PC-9 (cell line): ENCODE data around the gene WAS. TPM values are rescaled to one million over a fixed set of nuclear protein-coding genes. Genes with fewer than 3 reads are reported as not detected.

Experiments
- BruUV-seq: library from RNA; stranded (reverse); fragments of 400-500 nt; replicated peaks from 2 replicates; lab custom pipeline; 2021; lab: Mats Ljungman, UMichigan
- CTCF ChIA-PET: fragments of 300-600 bp; sonication (Branson Sonifier 250); formaldehyde crosslinking; loops from one replicate; lab custom pipeline; 2022; ENCODE audit warnings: antibody characterized with exemption; lab: Charles Lee
- POLR2A ChIA-PET: fragments of 300-600 bp; sonication (Branson Sonifier 250); formaldehyde crosslinking; loops from one replicate; lab custom pipeline; 2022; ENCODE audit warnings: antibody characterized with exemption; ENCODE audit not compliant: unreplicated experiment; lab: Charles Lee
- DNase-seq, 2 experiments: peaks; one replicate each; pipeline versions ENCODE4 v3.0.0 to v3.0.0-alpha.2; 2015 to 2022; ENCODE audit warnings: mixed read lengths in 1 of 2
- H2AFZ ChIP-seq: fragments of 200-600 bp; sonication (generic); 2 replicates; pipeline ENCODE4 v1.8.1; 2017; ENCODE audit warnings: antibody characterized with exemption
- H3F3A ChIP-seq: fragments of 200-600 bp; sonication (generic); 2 replicates; pipeline ENCODE4 v1.8.1; 2017; ENCODE audit warnings: antibody characterized with exemption, mild to moderate bottlenecking, low read depth; ENCODE audit not compliant: insufficient read depth
- H3K27ac ChIP-seq: fragments of 200-600 bp; sonication (generic); 2 replicates; pipeline ENCODE4 v1.6.1; 2016; ENCODE audit warnings: mixed run types
- H3K27me3 ChIP-seq: fragments of 200-600 bp; sonication (generic); 2 replicates; pipeline ENCODE4 v1.6.1; 2016; ENCODE audit warnings: low read depth, mixed run types; ENCODE audit not compliant: insufficient read depth
- H3K36me3 ChIP-seq: fragments of 200-600 bp; sonication (generic); 2 replicates; pipeline ENCODE4 v1.6.1; 2016; ENCODE audit warnings: low read depth, mixed run types
- H3K4me1 ChIP-seq: fragments of 200-600 bp; sonication (generic); replicated peaks from 2 replicates; pipeline ENCODE4 v1.6.1; 2016; ENCODE audit warnings: mixed run types; ENCODE audit not compliant: insufficient read depth
- H3K4me2 ChIP-seq: fragments of 200-600 bp; sonication (generic); 2 replicates; pipeline ENCODE4 v1.6.1; 2017; ENCODE audit warnings: mixed run types
- H3K4me3 ChIP-seq: fragments of 200-600 bp; sonication (generic); 2 replicates; pipeline ENCODE4 v1.6.1; 2016; ENCODE audit warnings: mixed run types
- H3K79me2 ChIP-seq: fragments of 200-600 bp; sonication (generic); 2 replicates; pipeline ENCODE4 v1.6.1; 2017; ENCODE audit warnings: low read depth, mixed run types
- H3K9me2 ChIP-seq: fragments of 200-600 bp; sonication (generic); 2 replicates; pipeline ENCODE4 v1.8.1; 2017; ENCODE audit warnings: mild to moderate bottlenecking; ENCODE audit not compliant: insufficient read depth
- H3K9me3 ChIP-seq: fragments of 200-600 bp; sonication (generic); 2 replicates; pipeline ENCODE4 v1.8.1; 2016; ENCODE audit warnings: low read depth; ENCODE audit not compliant: insufficient read depth
- H4K20me1 ChIP-seq: fragments of 200-600 bp; sonication (generic); 2 replicates; pipeline ENCODE4 v1.8.1; 2017; ENCODE audit not compliant: insufficient read depth
- CTCF ChIP-seq: fragments of 200-600 bp; sonication (generic); conservative IDR thresholded peaks from 2 replicates; pipeline ENCODE4 v1.6.1; 2017; ENCODE audit warnings: mixed run types, antibody characterized with exemption, mild to moderate bottlenecking, moderate library complexity
- EZH2 ChIP-seq: fragments of 200-600 bp; sonication (generic); IDR thresholded peaks from 2 replicates; pipeline ENCODE4 v1.8.0; 2017; ENCODE audit warnings: antibody characterized with exemption, low read depth
- intact Hi-C: fragments of 100-400 bp; cut with micrococcal nuclease; formaldehyde crosslinking; loops from one replicate; pipeline ENCODE4 v1.10.0; 2022; ENCODE audit not compliant: unreplicated experiment
- total RNA-seq: library from RNA; stranded (reverse); gene quantifications from 2 replicates; pipeline ENCODE4 v1.2.3, GENCODE V29; 2021

Gene WAS
- total RNA-seq, 1 experiment from 2014 or later = 0.22 TPM

- Histone ChIP-seq H3K27ac (no peak overlapping the region), H3K9me2 (no peaks in the 10 kb centered on the region), H3K4me1 (no peaks in the 10 kb centered on the region), H3K4me2 (no peak overlapping the region), H3K79me2 (no peaks in the 10 kb centered on the region), H2AFZ (no peak overlapping the region), H3F3A (no peaks in the 10 kb centered on the region), H3K27me3 (no peaks in the 10 kb centered on the region), H4K20me1 (no peaks in the 10 kb centered on the region), H3K9me3 (no peaks in the 10 kb centered on the region), H3K36me3 (no peaks in the 10 kb centered on the region), H3K4me3 (no peak overlapping the region)
- TF ChIP-seq CTCF (no peak), EZH2 (no peak)
- intact Hi-C loops = no loop called here
- DNase-seq = no peak
- no TSS peak for BruUV-seq
- ChIA-PET POLR2A (no interaction called here), CTCF (no interaction called here)
Measured at GRCh38 chrX:48728653-48729052, 45.1 kb downstream of the WAS start.

GRCh38 chrX:48736303-48736702 lies 52.7 kb downstream of the WAS start:
- POLR2A ChIA-PET = no interaction called here
- no peaks in the 10 kb centered on the region for H3K4me1 ChIP-seq
- intact Hi-C loops = no loop called here

GRCh38 chrX:48736878-48737212 lies 53.2 kb downstream of the WAS start:
- H3K9me2 ChIP-seq = no peaks in the 10 kb centered on the region
- peak overlapping the region; percentile 43; the same call in 1 of the 2 replicates for H3K4me3 ChIP-seq
- H3K4me2 ChIP-seq = peak overlapping the region; percentile 65
- no peaks in the 10 kb centered on the region for H3K4me1 ChIP-seq
- H4K20me1 ChIP-seq = no peaks in the 10 kb centered on the region
- intact Hi-C loops = no loop called here
- no peaks in the 10 kb centered on the region for H3K27me3 ChIP-seq
- 0 out of 2 replicates have a peak overlapping the region, but pooled peaks have one; percentile 52 for H2AFZ ChIP-seq
- TSS peak; percentile 69 for BruUV-seq
- no peak for TF ChIP-seq CTCF
- TF ChIP-seq EZH2 = no peak
- no peaks in the 10 kb centered on the region for H3K9me3 ChIP-seq
- H3K27ac ChIP-seq = no peak overlapping the region
- ChIA-PET CTCF (interaction anchor here (0.8 kb wide), 1 partner anchor 652 kb away, joined by 3 read pairs; no protein-coding TSS in a partner anchor), POLR2A (interaction anchor here (0.7 kb wide), 1 partner anchor 454 kb away, joined by 6 read pairs; no protein-coding TSS in a partner anchor)
- no peaks in the 10 kb centered on the region for H3K36me3 ChIP-seq
- H3K79me2 ChIP-seq = no peaks in the 10 kb centered on the region
- no peak for DNase-seq
- H3F3A ChIP-seq = no peaks in the 10 kb centered on the region

More at GRCh38 chrX:48736303-48736702, 52.7 kb downstream of the WAS start:
- no peaks in the 10 kb centered on the region for H3F3A ChIP-seq
- no peaks in the 10 kb centered on the region for H3K9me2 ChIP-seq
- H3K9me3 ChIP-seq = no peaks in the 10 kb centered on the region
- DNase-seq = no peak
- no peaks in the 10 kb centered on the region for H3K36me3 ChIP-seq
- CTCF ChIA-PET = no interaction called here
- no TSS peak for BruUV-seq
- no peak overlapping the region for H3K27ac ChIP-seq
- H3K79me2 ChIP-seq = no peaks in the 10 kb centered on the region
- H3K4me2 ChIP-seq = peak overlapping the region; percentile 65
- H4K20me1 ChIP-seq = no peaks in the 10 kb centered on the region
- H3K27me3 ChIP-seq = no peaks in the 10 kb centered on the region
- H3K4me3 ChIP-seq = no peak overlapping the region; the same call in 1 of the 2 replicates
- TF ChIP-seq CTCF (no peak), EZH2 (no peak)
- no peak overlapping the region for H2AFZ ChIP-seq
